ENCODE results near the gene CEPT1. TPM values are rescaled to one million over a fixed set of nuclear protein-coding genes. Genes with fewer than 3 reads are reported as not detected.

The CEPT1 gene
- total and polyA plus RNA-seq, 2 donors (not counting 3 experiments of a cell fraction or from before 2014, with no cell fraction given) = 13.6 to 29.1 TPM

DNA sequence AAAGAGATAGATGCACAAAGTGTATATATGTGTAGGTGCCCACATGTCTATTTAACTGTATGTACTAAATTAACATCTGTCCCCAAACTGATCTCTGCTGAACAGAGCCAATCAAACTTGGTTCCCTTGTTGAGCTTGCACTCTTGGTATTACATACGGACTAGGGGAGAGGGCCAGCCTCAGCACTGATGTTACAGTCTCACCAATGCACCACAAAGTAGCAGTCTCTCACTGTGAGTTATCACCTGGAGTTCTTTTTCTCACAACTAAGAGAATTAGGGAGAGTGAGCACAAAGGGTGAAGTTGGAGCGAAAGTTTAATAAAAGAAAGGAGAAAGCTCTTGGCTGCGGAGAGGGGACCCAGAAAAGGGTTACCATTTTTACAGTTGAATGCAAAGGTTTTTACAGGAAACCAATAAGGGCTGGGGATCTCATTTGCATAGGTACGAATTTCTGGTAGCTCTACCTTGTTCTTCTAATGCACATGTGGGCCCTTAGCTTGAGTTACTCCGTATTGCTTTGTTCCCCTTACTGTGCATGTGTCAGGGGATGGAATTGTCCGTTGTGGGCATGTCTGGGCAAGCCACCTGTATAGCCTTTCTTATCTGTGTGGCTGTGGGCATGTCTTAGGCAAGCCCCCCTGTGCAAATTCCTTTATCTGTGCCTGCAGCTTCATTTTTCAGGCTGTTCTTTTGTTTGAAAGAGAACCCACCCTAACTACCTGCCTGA, 74.2 kb downstream of the CEPT1 start:
- Histone ChIP-seq H3K4me3 (replicated peaks in 1 of 3; ENCODE audit: insufficient read depth in 1 of 3, low read depth in 1 of 3, low read length in 3 of 3) (no peak overlapping the region), H2AFZ (ENCODE audit: low read depth, low read length) (no peak overlapping the region), H3K4me2 (ENCODE audit: insufficient read depth, low read length) (no peak overlapping the region), H3K4me1 (ENCODE audit: control insufficient read depth, extremely low read depth, insufficient read depth, low read length) (no peaks in the 10 kb centered on the region), H3K27ac (ENCODE audit: insufficient read depth, low read depth, low read length) (no peak overlapping the region), H3K27me3 (ENCODE audit: control insufficient read depth in 2 of 2, insufficient read depth in 2 of 2, low read length in 2 of 2) (peaks cover 5% of the 10 kb centered on the region in 2 experiments), H3K9ac (replicated peaks; ENCODE audit: extremely low read depth, insufficient read depth, low read length) (no peak overlapping the region), H3K36me3 (ENCODE audit: control insufficient read depth in 2 of 2, extremely low read depth in 1 of 2, insufficient read depth in 2 of 2, low read length in 2 of 2) (no peaks in the 10 kb centered on the region), H3K9me3 (replicated peaks; ENCODE audit: control insufficient read depth, insufficient read depth, low read length) (no peaks in the 10 kb centered on the region), H3K79me2 (ENCODE audit: control insufficient read depth, insufficient read depth, low read length) (no peaks in the 10 kb centered on the region), H4K20me1 (replicated peaks; ENCODE audit: control insufficient read depth, extremely low read depth, insufficient read depth, low read length) (no peaks in the 10 kb centered on the region), H3K9me1 (replicated peaks; ENCODE audit: control insufficient read depth, extremely low read depth, insufficient read depth, low read length) (no peaks in the 10 kb centered on the region)
- dilution Hi-C loops (cut with MboI; ENCODE audit: extremely low pct_ligation_motif_present, low sequenced_read_pairs) = no loop called here
- DNase-seq (ENCODE audit: low read depth, low spot score) = no peak
- intact Hi-C loops (cut with micrococcal nuclease) = no loop called here
- FAIRE-seq = no peak
- POLR2A ChIA-PET = interaction anchor here (0.7 kb wide), 1 partner anchor 875 kb away, joined by 7 read pairs; the partner anchor contains the start of gene RBM15
- TF ChIP-seq FOS (IDR thresholded peaks at IDR 0.05; ENCODE audit: borderline replicate concordance, insufficient read depth, low read length) (no peak), MYC (IDR thresholded peaks at IDR 0.05; ENCODE audit: low read depth, low read length) (no peak), POLR2AphosphoS5 (IDR thresholded peaks at IDR 0.05; ENCODE audit: insufficient read depth, low read depth, low read length) (no peak), CTCF (IDR thresholded peaks at IDR 0.05; ENCODE audit: extremely low read depth in 1 of 2, insufficient read depth in 1 of 2, low read depth in 1 of 2, low read length in 2 of 2) (no peak), POLR2A (IDR thresholded peaks at IDR 0.05; ENCODE audit: low read depth, low read length) (no peak), JUN (IDR thresholded peaks at IDR 0.05; ENCODE audit: borderline replicate concordance, insufficient read depth, insufficient read length, low read depth) (no peak), GATA2 (IDR thresholded peaks at IDR 0.05; ENCODE audit: insufficient read depth, insufficient read length, low read depth, low read length) (no peak), EZH2 (IDR thresholded peaks at IDR 0.05; ENCODE audit: borderline replicate concordance, low read depth, low read length, severe bottlenecking) (no peak)
- TF ChIP-seq, protein P1, sequence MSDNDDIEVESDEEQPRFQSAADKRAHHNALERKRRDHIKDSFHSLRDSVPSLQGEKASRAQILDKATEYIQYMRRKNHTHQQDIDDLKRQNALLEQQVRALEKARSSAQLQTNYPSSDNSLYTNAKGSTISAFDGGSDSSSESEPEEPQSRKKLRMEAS (IDR thresholded peaks at IDR 0.05; ENCODE audit: insufficient read depth, insufficient read length) = no peak
- CTCF ChIA-PET = interaction anchor here (1.9 kb wide), 1 partner anchor 9 kb away, joined by 7 read pairs; no protein-coding TSS in a partner anchor
- TSS peak; percentile 28 for BruUV-seq (replicated peaks)

All from endothelial cell of umbilical vein (primary cell).